ENCODE measurements around the gene SLC6A19.

DNA sequence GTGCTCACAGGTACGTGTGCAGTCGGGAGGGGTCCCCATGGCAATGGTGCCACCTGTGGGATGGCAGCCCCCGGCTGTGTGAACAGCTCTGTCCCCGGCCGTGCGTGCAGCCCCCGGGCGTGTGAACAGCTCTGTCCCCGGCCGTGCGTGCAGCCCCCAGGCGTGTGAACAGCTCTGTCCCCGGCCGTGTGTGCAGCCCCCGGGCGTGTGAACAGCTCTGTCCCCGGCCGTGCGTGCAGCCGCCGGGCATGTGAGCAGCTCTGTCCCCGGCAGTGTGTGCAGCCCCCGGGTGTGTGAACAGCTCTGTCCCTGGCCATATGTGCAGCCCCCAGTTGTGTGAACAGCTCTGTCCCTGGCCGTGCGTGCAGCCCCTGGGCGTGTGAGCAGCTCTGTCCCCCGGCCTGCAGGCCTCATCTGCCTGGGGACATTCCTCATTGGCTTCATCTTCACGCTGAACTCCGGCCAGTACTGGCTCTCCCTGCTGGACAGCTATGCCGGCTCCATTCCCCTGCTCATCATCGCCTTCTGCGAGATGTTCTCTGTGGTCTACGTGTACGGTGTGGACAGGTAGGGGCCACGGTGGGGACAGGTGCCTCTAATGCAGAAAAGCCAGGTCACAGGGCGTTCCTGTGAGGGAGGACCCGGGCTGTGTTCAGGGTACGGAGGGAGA is 17.8 kb downstream of the SLC6A19 start:
- TF ChIP-seq, protein P1, sequence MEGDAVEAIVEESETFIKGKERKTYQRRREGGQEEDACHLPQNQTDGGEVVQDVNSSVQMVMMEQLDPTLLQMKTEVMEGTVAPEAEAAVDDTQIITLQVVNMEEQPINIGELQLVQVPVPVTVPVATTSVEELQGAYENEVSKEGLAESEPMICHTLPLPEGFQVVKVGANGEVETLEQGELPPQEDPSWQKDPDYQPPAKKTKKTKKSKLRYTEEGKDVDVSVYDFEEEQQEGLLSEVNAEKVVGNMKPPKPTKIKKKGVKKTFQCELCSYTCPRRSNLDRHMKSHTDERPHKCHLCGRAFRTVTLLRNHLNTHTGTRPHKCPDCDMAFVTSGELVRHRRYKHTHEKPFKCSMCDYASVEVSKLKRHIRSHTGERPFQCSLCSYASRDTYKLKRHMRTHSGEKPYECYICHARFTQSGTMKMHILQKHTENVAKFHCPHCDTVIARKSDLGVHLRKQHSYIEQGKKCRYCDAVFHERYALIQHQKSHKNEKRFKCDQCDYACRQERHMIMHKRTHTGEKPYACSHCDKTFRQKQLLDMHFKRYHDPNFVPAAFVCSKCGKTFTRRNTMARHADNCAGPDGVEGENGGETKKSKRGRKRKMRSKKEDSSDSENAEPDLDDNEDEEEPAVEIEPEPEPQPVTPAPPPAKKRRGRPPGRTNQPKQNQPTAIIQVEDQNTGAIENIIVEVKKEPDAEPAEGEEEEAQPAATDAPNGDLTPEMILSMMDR (IDR thresholded peaks at IDR 0.05; ENCODE audit: insufficient read depth, low read length, poor library complexity, severe bottlenecking): no peak
- TF ChIP-seq EZH2phosphoT487 (conservative IDR thresholded peaks at IDR 0.05; ENCODE audit: low read length): no peak

Data from SU-DHL-6 (cell line).